Testis (tissue), 3 donors: ENCODE measurements around the gene ODAD2. TPM values are rescaled to one million over a fixed set of nuclear protein-coding genes. Genes with fewer than 3 reads are reported as not detected.

Source experiments
- DNase-seq: peaks from one replicate; pipeline ENCODE4 v3.0.0-alpha.2; 2019
- H3K27ac ChIP-seq, 2 donors: fragments of 200-600 bp; sonication (generic); one replicate each; pipeline ENCODE4 v1.5.1; 2019
- H3K27me3 ChIP-seq: fragments of 200-600 bp; sonication (generic); one replicate; pipeline ENCODE4 v1.5.1; 2019
- H3K36me3 ChIP-seq: fragments of 200-600 bp; sonication (generic); one replicate; pipeline ENCODE4 v1.5.1; 2017; ENCODE audit warnings: low read depth; ENCODE audit errors: missing control alignments
- H3K4me1 ChIP-seq: fragments of 200-600 bp; sonication (generic); one replicate; pipeline ENCODE4 v1.5.1; 2019
- H3K4me3 ChIP-seq, 2 donors: fragments of 200-600 bp; sonication (generic); one replicate each; pipeline ENCODE4 v1.5.1; 2017 to 2019
- H3K9me3 ChIP-seq: fragments of 200-600 bp; sonication (generic); one replicate; pipeline ENCODE4 v1.5.1; 2017
- CTCF ChIP-seq, 3 experiments: fragments of 450-650 bp in 2 of 3; fragments of 200-600 bp in 1 of 3; sonication (generic) in 1 of 3; IDR thresholded peaks; one replicate each; pipeline ENCODE4 v1.5.1; 2016 to 2019; ENCODE audit warnings: antibody characterized with exemption in 3 of 3, mild to moderate bottlenecking in 2 of 3, moderate library complexity in 1 of 3
- POLR2A ChIP-seq: fragments of 450-650 bp; IDR thresholded peaks from one replicate; pipeline ENCODE4 v1.6.1; 2017; ENCODE audit warnings: antibody characterized with exemption, mild to moderate bottlenecking, moderate library complexity
- WGBS, 2 donors: methylation state at CpG; one replicate each; pipeline ENCODE4 v1.1.5; 2018; 5-methylcytosine and 5-hydroxymethylcytosine counted together
- intact Hi-C: fragments of 100-400 bp; cut with DNase I; formaldehyde crosslinking; loops from one replicate; pipeline ENCODE4 v1.15.1; 2023; ENCODE audit warnings: low total_unique reads
- polyA plus RNA-seq: library from polyadenylated mRNA; stranded (reverse); fragments of 350-450 nt; fragmentation: Illumina TruSeq; extraction: RNeasy Lipid Tissue Mini Kit (QIAGEN cat#74804); gene quantifications from one replicate; pipeline ENCODE4 v1.2.3, GENCODE V29; 2014; ENCODE audit warnings: low read depth, low replicate concordance; ENCODE audit not compliant: insufficient read depth
- total RNA-seq, 2 donors: library from RNA; depleted of rRNA; stranded (reverse); fragments of >200 nt; gene quantifications; one replicate each; pipeline ENCODE4 v1.2.3, GENCODE V29; 2016

The ODAD2 gene
- total and polyA plus RNA-seq, 3 donors from 2014 or later, result 28.5 to 75.7 (median 38.7) TPM

- no peak overlapping the region for H3K4me3 ChIP-seq
- no peaks in the 10 kb centered on the region for H3K9me3 ChIP-seq
- WGBS, 2 donors, result 89% methylated on average over 2 of the region's 2 CpGs
- H3K4me1 ChIP-seq, result no peaks in the 10 kb centered on the region
- no peak overlapping the region for H3K27ac ChIP-seq
- no peaks in the 10 kb centered on the region for H3K27me3 ChIP-seq
- TF ChIP-seq CTCF (IDR thresholded peaks at IDR 0.05) (no peak), POLR2A (no peak)
- intact Hi-C loops, result no loop called here
- no peaks in the 10 kb centered on the region for H3K36me3 ChIP-seq
- DNase-seq, result no peak
These were observed 206.7 kb downstream of the ODAD2 start for GRCh38 chr10:27792216-27792615.

- no peak for DNase-seq
- intact Hi-C loops, result no loop called here
- TF ChIP-seq CTCF (IDR thresholded peaks at IDR 0.05) (no peak), POLR2A (no peak)
- H3K4me3 ChIP-seq, result no peak overlapping the region
- 54 to 78% methylated on average over 2 of the region's 2 CpGs for WGBS, 2 donors
- no peaks in the 10 kb centered on the region for H3K27me3 ChIP-seq
- H3K27ac ChIP-seq, result no peak overlapping the region
- no peaks in the 10 kb centered on the region for H3K4me1 ChIP-seq
- no peaks in the 10 kb centered on the region for H3K9me3 ChIP-seq
- no peaks in the 10 kb centered on the region for H3K36me3 ChIP-seq
These were observed 214.6 kb downstream of the ODAD2 start for GRCh38 chr10:27784272-27784671.

- Histone ChIP-seq H3K4me3 (no peak overlapping the region), H3K9me3 (no peaks in the 10 kb centered on the region), H3K36me3 (no peaks in the 10 kb centered on the region), H3K4me1 (no peaks in the 10 kb centered on the region), H3K27me3 (no peaks in the 10 kb centered on the region), H3K27ac (no peak overlapping the region)
- 38 to 46% methylated on average over 1 of the region's 1 CpG for WGBS, 2 donors
- no peak for DNase-seq
- intact Hi-C loops, result no loop called here
- TF ChIP-seq POLR2A (no peak), CTCF (IDR thresholded peaks at IDR 0.05) (no peak)
These were observed 215.2 kb downstream of the ODAD2 start for GRCh38 chr10:27783660-27784059.

- no peak for DNase-seq
- 59 to 66% methylated on average over 9 of the region's 9 CpGs for WGBS, 2 donors
- intact Hi-C loops, result no loop called here
- Histone ChIP-seq H3K27me3 (no peaks in the 10 kb centered on the region), H3K4me1 (no peaks in the 10 kb centered on the region), H3K9me3 (no peaks in the 10 kb centered on the region), H3K4me3 (no peak overlapping the region), H3K27ac (no peak overlapping the region), H3K36me3 (no peaks in the 10 kb centered on the region)
- TF ChIP-seq CTCF (IDR thresholded peaks at IDR 0.05), result no peak
- TF ChIP-seq POLR2A, result no peak
These were observed 219.3 kb downstream of the ODAD2 start for GRCh38 chr10:27779462-27780015.

- Histone ChIP-seq H3K9me3 (no peaks in the 10 kb centered on the region), H3K27me3 (no peaks in the 10 kb centered on the region), H3K4me3 (no peak overlapping the region), H3K4me1 (no peaks in the 10 kb centered on the region), H3K27ac (no peak overlapping the region), H3K36me3 (no peaks in the 10 kb centered on the region)
- intact Hi-C loops, result no loop called here
- WGBS, 2 donors, result 45 to 47% methylated on average over 2 of the region's 2 CpGs
- TF ChIP-seq POLR2A, result no peak
- TF ChIP-seq CTCF (IDR thresholded peaks at IDR 0.05), result no peak
- no peak for DNase-seq
These were observed 224.0 kb downstream of the ODAD2 start for GRCh38 chr10:27774831-27775230.
